ENCODE results near the gene PIR. TPM values are rescaled to one million over a fixed set of nuclear protein-coding genes. Genes with fewer than 3 reads are reported as not detected.

Gene PIR
- total and polyA plus RNA-seq, 4 experiments from 2014 or later: 0.53 TPM; not detected in 3

- intact Hi-C loops (cut with micrococcal nuclease): no loop called here
- Histone ChIP-seq H3K4me1 (ENCODE audit: insufficient read depth, low read length) (no peaks in the 10 kb centered on the region), H3K27ac (ENCODE audit: low read depth, low read length) (no peak overlapping the region), H3K4me3 (ENCODE audit: low read length in 2 of 2) (no peak overlapping the region), H3K9me3 (ENCODE audit: control insufficient read depth in 1 of 2, low read length in 2 of 2) (no peaks in the 10 kb centered on the region), H3K36me3 (ENCODE audit: insufficient read depth, low read length) (no peaks in the 10 kb centered on the region), H3K27me3 (ENCODE audit: insufficient read depth, low read length) (no peaks in the 10 kb centered on the region)
- ChIA-PET POLR2A (ENCODE audit: partially characterized antibody) (no interaction called here), CTCF (ENCODE audit: partially characterized antibody) (no interaction called here)
- Mint-ChIP-seq H3K27me3 (no peaks in the 10 kb centered on the region), H3K4me1 (no peaks in the 10 kb centered on the region), H3K36me3 (no peaks in the 10 kb centered on the region), H3K27ac (no peak overlapping the region), H3K9me3 (peaks cover 0 to 6% (median 0%) of the 10 kb centered on the region in 8 donors), H3K4me3 (no peak overlapping the region)
- no peak for DNase-seq
These were observed 136.7 kb downstream of the PIR start for GRCh38 chrX:15356444-15356843.

- CTCF ChIA-PET (ENCODE audit: partially characterized antibody): interaction anchor here (0.6 to 1.9 kb wide), 6 partner anchors 11 to 1345 kb away, joined by 3 to 5 read pairs (median 4); no protein-coding TSS in a partner anchor
- no peak overlapping the region for H3K4me3 ChIP-seq (ENCODE audit: low read length in 2 of 2)
- intact Hi-C loops (cut with micrococcal nuclease): no loop called here
- Mint-ChIP-seq H3K9me3 (peaks cover 0 to 3% (median 0%) of the 10 kb centered on the region in 8 donors), H3K4me3 (no peak overlapping the region), H3K27ac (peak overlapping the region in 1 of 7 donors; percentile 32), H3K4me1 (no peaks in the 10 kb centered on the region), H3K36me3 (no peaks in the 10 kb centered on the region), H3K27me3 (peaks cover 2 to 3% of the 10 kb centered on the region in 2 donors)
- H3K4me1 ChIP-seq (ENCODE audit: insufficient read depth, low read length): no peaks in the 10 kb centered on the region
- POLR2A ChIA-PET (ENCODE audit: partially characterized antibody): no interaction called here
- no peaks in the 10 kb centered on the region for H3K9me3 ChIP-seq (ENCODE audit: control insufficient read depth in 1 of 2, low read length in 2 of 2)
- no peak for DNase-seq
- no peaks in the 10 kb centered on the region for H3K36me3 ChIP-seq (ENCODE audit: insufficient read depth, low read length)
- H3K27me3 ChIP-seq (ENCODE audit: insufficient read depth, low read length): no peaks in the 10 kb centered on the region
- no peak overlapping the region for H3K27ac ChIP-seq (ENCODE audit: low read depth, low read length)
These were observed 142.7 kb downstream of the PIR start for GRCh38 chrX:15350329-15350996.

GRCh38 chrX:15349046-15349445, 144.1 kb downstream of the PIR start:
- Mint-ChIP-seq H3K4me3 (no peak overlapping the region), H3K27me3 (peaks cover 3% of the 10 kb centered on the region in 2 donors), H3K4me1 (no peaks in the 10 kb centered on the region), H3K36me3 (no peaks in the 10 kb centered on the region), H3K9me3 (no peaks in the 10 kb centered on the region), H3K27ac (no peak overlapping the region)
- peak in 4 of 5 donors; percentile 11 to 24 (median 16) for DNase-seq
- ChIA-PET CTCF (ENCODE audit: partially characterized antibody) (interaction anchor here (0.9 to 1.9 kb wide), 6 partner anchors 10 to 1347 kb away, joined by 3 to 10 read pairs (median 4); no protein-coding TSS in a partner anchor), POLR2A (ENCODE audit: partially characterized antibody) (no interaction called here)
- no peak overlapping the region for H3K4me3 ChIP-seq (ENCODE audit: low read length in 2 of 2)
- H3K27ac ChIP-seq (ENCODE audit: low read depth, low read length): no peak overlapping the region
- no peaks in the 10 kb centered on the region for H3K4me1 ChIP-seq (ENCODE audit: insufficient read depth, low read length)
- H3K36me3 ChIP-seq (ENCODE audit: insufficient read depth, low read length): no peaks in the 10 kb centered on the region
- H3K9me3 ChIP-seq (ENCODE audit: control insufficient read depth in 1 of 2, low read length in 2 of 2): no peaks in the 10 kb centered on the region
- H3K27me3 ChIP-seq (ENCODE audit: insufficient read depth, low read length): no peaks in the 10 kb centered on the region
- intact Hi-C loops (cut with micrococcal nuclease): loop anchor here (5.0 kb wide), 2 partner anchors 118 to 1323 kb away; no protein-coding TSS in a partner anchor

- Histone ChIP-seq H3K9me3 (ENCODE audit: control insufficient read depth in 1 of 2, low read length in 2 of 2) (no peaks in the 10 kb centered on the region), H3K36me3 (ENCODE audit: insufficient read depth, low read length) (no peaks in the 10 kb centered on the region), H3K4me3 (ENCODE audit: low read length in 2 of 2) (no peak overlapping the region), H3K4me1 (ENCODE audit: insufficient read depth, low read length) (no peaks in the 10 kb centered on the region), H3K27me3 (ENCODE audit: insufficient read depth, low read length) (no peaks in the 10 kb centered on the region), H3K27ac (ENCODE audit: low read depth, low read length) (no peak overlapping the region)
- CTCF ChIA-PET (ENCODE audit: partially characterized antibody): no interaction called here
- H3K27ac Mint-ChIP-seq: no peak overlapping the region
- H3K9me3 Mint-ChIP-seq: no peaks in the 10 kb centered on the region
- H3K36me3 Mint-ChIP-seq: no peaks in the 10 kb centered on the region
- no peak for DNase-seq
- POLR2A ChIA-PET (ENCODE audit: partially characterized antibody): interaction anchor here (0.6 kb wide), 1 partner anchor 26 kb away, joined by 3 read pairs; no protein-coding TSS in a partner anchor
- no peak overlapping the region for H3K4me3 Mint-ChIP-seq
- H3K27me3 Mint-ChIP-seq: peaks cover 7 to 9% of the 10 kb centered on the region in 2 donors
- intact Hi-C loops (cut with micrococcal nuclease): loop anchor here (5.0 kb wide), 2 partner anchors 121 to 1326 kb away; no protein-coding TSS in a partner anchor
- H3K4me1 Mint-ChIP-seq: no peaks in the 10 kb centered on the region
These were observed 147.2 kb downstream of the PIR start for GRCh38 chrX:15345976-15346375.

- H3K9me3 Mint-ChIP-seq: no peaks in the 10 kb centered on the region
- H3K27me3 ChIP-seq (ENCODE audit: insufficient read depth, low read length): no peaks in the 10 kb centered on the region
- H3K36me3 ChIP-seq (ENCODE audit: insufficient read depth, low read length): no peaks in the 10 kb centered on the region
- POLR2A ChIA-PET (ENCODE audit: partially characterized antibody): no interaction called here
- H3K27ac ChIP-seq (ENCODE audit: low read depth, low read length): no peak overlapping the region
- no peaks in the 10 kb centered on the region for H3K4me1 ChIP-seq (ENCODE audit: insufficient read depth, low read length)
- no peak overlapping the region for H3K4me3 Mint-ChIP-seq
- H3K36me3 Mint-ChIP-seq: no peaks in the 10 kb centered on the region
- peaks cover 10 to 13% of the 10 kb centered on the region in 2 donors for H3K27me3 Mint-ChIP-seq
- no peaks in the 10 kb centered on the region for H3K9me3 ChIP-seq (ENCODE audit: control insufficient read depth in 1 of 2, low read length in 2 of 2)
- H3K27ac Mint-ChIP-seq: no peak overlapping the region
- no peak for DNase-seq
- H3K4me1 Mint-ChIP-seq: no peaks in the 10 kb centered on the region
- CTCF ChIA-PET (ENCODE audit: partially characterized antibody): no interaction called here
- no peak overlapping the region for H3K4me3 ChIP-seq (ENCODE audit: low read length in 2 of 2)
- intact Hi-C loops (cut with micrococcal nuclease): no loop called here
These were observed 149.0 kb downstream of the PIR start for GRCh38 chrX:15344106-15344505.

- Mint-ChIP-seq H3K4me1 (no peaks in the 10 kb centered on the region), H3K4me3 (no peak overlapping the region)
- H3K9me3 ChIP-seq (ENCODE audit: control insufficient read depth in 1 of 2, low read length in 2 of 2): no peaks in the 10 kb centered on the region
These were observed 150.1 kb downstream of the PIR start for GRCh38 chrX:15343075-15343476.

GRCh38 chrX:15340867-15341266, 152.3 kb downstream of the PIR start:
- no peak overlapping the region for H3K27ac ChIP-seq (ENCODE audit: low read depth, low read length)
- intact Hi-C loops (cut with micrococcal nuclease): no loop called here
- Mint-ChIP-seq H3K4me1 (peaks cover 0 to 8% (median 2%) of the 10 kb centered on the region in 4 donors), H3K27me3 (peaks cover 13 to 15% of the 10 kb centered on the region in 2 donors), H3K9me3 (no peaks in the 10 kb centered on the region), H3K36me3 (no peaks in the 10 kb centered on the region), H3K27ac (no peak overlapping the region), H3K4me3 (no peak overlapping the region)
- H3K9me3 ChIP-seq (ENCODE audit: control insufficient read depth in 1 of 2, low read length in 2 of 2): no peaks in the 10 kb centered on the region
- H3K4me1 ChIP-seq (ENCODE audit: insufficient read depth, low read length): peaks cover 8% of the 10 kb centered on the region
- peaks cover 5% of the 10 kb centered on the region for H3K27me3 ChIP-seq (ENCODE audit: insufficient read depth, low read length)
- DNase-seq: no peak
- ChIA-PET CTCF (ENCODE audit: partially characterized antibody) (no interaction called here), POLR2A (ENCODE audit: partially characterized antibody) (no interaction called here)
- no peaks in the 10 kb centered on the region for H3K36me3 ChIP-seq (ENCODE audit: insufficient read depth, low read length)
- no peak overlapping the region for H3K4me3 ChIP-seq (ENCODE audit: low read length in 2 of 2)

More at GRCh38 chrX:15343075-15343476, 150.1 kb downstream of the PIR start:
- Histone ChIP-seq H3K27ac (ENCODE audit: low read depth, low read length) (no peak overlapping the region), H3K36me3 (ENCODE audit: insufficient read depth, low read length) (no peaks in the 10 kb centered on the region), H3K4me1 (ENCODE audit: insufficient read depth, low read length) (no peaks in the 10 kb centered on the region), H3K4me3 (ENCODE audit: low read length in 2 of 2) (no peak overlapping the region), H3K27me3 (ENCODE audit: insufficient read depth, low read length) (peaks cover 5% of the 10 kb centered on the region)
- Mint-ChIP-seq H3K9me3 (no peaks in the 10 kb centered on the region), H3K36me3 (no peaks in the 10 kb centered on the region), H3K27me3 (peaks cover 9 to 13% of the 10 kb centered on the region in 2 donors), H3K27ac (peak overlapping the region in 1 of 7 donors; percentile 29)
- CTCF ChIA-PET (ENCODE audit: partially characterized antibody): no interaction called here
- no peak for DNase-seq
- intact Hi-C loops (cut with micrococcal nuclease): no loop called here
- POLR2A ChIA-PET (ENCODE audit: partially characterized antibody): no interaction called here
